ENCODE measurements around the gene PPP2R2C.

PPP2R2C gene

DNA sequence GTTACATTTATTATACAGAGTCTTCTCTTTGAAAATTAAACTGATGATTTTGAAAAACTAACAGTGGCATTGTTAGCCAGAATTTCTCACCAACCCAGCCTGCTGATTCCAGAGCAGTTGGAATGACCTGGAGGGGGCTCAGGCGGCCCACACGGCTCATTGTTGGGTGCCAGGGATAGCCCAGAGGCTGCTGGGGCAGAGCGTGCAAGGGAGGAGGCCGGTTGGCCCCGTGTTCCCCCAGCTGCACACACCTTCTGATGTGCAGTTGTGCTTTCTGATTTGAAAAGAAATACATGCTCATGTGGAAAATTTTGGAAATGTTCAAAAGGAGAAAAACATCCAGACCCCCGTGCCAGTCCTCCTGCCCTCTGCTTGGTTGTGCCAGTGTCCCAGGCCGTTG lies 182.2 kb downstream of the PPP2R2C start:
- DNase-seq (ENCODE audit: low read depth): no peak
- TF ChIP-seq, protein P1, sequence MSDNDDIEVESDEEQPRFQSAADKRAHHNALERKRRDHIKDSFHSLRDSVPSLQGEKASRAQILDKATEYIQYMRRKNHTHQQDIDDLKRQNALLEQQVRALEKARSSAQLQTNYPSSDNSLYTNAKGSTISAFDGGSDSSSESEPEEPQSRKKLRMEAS (IDR thresholded peaks at IDR 0.05; ENCODE audit: low read depth, low read length): no peak
- no peak for TF ChIP-seq MYC (IDR thresholded peaks at IDR 0.05; ENCODE audit: low read depth, low read length)
- no peak for TF ChIP-seq POLR2A (IDR thresholded peaks at IDR 0.05; ENCODE audit: extremely low read depth, insufficient read length)
- TF ChIP-seq, protein P2, sequence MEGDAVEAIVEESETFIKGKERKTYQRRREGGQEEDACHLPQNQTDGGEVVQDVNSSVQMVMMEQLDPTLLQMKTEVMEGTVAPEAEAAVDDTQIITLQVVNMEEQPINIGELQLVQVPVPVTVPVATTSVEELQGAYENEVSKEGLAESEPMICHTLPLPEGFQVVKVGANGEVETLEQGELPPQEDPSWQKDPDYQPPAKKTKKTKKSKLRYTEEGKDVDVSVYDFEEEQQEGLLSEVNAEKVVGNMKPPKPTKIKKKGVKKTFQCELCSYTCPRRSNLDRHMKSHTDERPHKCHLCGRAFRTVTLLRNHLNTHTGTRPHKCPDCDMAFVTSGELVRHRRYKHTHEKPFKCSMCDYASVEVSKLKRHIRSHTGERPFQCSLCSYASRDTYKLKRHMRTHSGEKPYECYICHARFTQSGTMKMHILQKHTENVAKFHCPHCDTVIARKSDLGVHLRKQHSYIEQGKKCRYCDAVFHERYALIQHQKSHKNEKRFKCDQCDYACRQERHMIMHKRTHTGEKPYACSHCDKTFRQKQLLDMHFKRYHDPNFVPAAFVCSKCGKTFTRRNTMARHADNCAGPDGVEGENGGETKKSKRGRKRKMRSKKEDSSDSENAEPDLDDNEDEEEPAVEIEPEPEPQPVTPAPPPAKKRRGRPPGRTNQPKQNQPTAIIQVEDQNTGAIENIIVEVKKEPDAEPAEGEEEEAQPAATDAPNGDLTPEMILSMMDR (IDR thresholded peaks at IDR 0.05; ENCODE audit: low read depth, low read length): no peak

DNA sequence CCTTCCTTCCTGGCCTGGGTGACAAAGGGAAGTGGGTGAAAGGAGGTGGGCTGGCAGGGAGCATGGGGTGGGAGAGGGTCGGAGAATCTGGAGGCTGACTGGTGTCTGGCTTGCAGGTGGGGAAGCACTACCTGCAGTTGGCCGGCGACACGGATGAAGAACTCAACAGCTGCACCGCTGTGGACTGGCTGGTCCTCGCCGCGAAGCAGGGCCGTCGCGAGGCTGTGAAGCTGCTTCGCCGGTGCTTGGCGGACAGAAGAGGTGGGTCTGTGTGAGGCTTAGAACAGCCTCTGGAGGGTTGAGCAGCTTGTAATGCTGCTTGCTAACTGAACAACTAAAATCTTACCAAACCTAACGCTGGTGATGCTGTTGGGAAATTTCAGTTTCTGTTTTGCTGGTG lies 183.5 kb downstream of the PPP2R2C start:
- H3K4me3 ChIP-seq (ENCODE audit: low read depth, low read length): no peak overlapping the region
- TF ChIP-seq, protein P2 (IDR thresholded peaks at IDR 0.05; ENCODE audit: low read depth, low read length): no peak
- TF ChIP-seq, protein P1 (IDR thresholded peaks at IDR 0.05; ENCODE audit: low read depth, low read length): no peak
- TF ChIP-seq POLR2A (IDR thresholded peaks at IDR 0.05; ENCODE audit: extremely low read depth, insufficient read length): no peak
- no peak for TF ChIP-seq MYC (IDR thresholded peaks at IDR 0.05; ENCODE audit: low read depth, low read length)
- DNase-seq (ENCODE audit: low read depth): no peak

More for the DNA sequence above, 182.2 kb downstream of the PPP2R2C start:
- H3K4me3 ChIP-seq (ENCODE audit: low read depth, low read length): no peak overlapping the region

DNA sequence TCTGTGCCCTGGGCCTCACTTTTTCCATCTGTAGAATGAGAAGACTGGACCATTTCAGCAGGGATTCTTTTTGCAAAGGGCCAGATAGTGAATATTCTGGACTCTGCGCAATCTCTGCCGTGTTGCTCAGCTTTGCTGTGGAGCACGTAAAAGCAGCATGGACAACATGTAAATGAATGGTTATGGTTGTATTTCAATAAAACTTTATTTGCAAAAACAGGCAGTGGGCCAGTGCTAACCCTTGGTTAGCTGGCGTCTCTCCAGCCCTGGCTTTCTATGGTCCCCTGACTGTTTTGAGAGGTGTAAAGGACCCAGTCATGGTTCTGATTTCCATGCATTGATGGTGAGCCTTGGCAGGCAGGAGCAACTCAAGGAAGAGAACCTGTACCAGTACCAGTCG lies 184.1 kb downstream of the PPP2R2C start:
- DNase-seq (ENCODE audit: low read depth): no peak
- H3K4me3 ChIP-seq (ENCODE audit: low read depth, low read length): no peak overlapping the region
- TF ChIP-seq, protein P2 (IDR thresholded peaks at IDR 0.05; ENCODE audit: low read depth, low read length): no peak
- TF ChIP-seq MYC (IDR thresholded peaks at IDR 0.05; ENCODE audit: low read depth, low read length): no peak
- TF ChIP-seq, protein P1 (IDR thresholded peaks at IDR 0.05; ENCODE audit: low read depth, low read length): no peak
- TF ChIP-seq POLR2A (IDR thresholded peaks at IDR 0.05; ENCODE audit: extremely low read depth, insufficient read length): no peak

DNA sequence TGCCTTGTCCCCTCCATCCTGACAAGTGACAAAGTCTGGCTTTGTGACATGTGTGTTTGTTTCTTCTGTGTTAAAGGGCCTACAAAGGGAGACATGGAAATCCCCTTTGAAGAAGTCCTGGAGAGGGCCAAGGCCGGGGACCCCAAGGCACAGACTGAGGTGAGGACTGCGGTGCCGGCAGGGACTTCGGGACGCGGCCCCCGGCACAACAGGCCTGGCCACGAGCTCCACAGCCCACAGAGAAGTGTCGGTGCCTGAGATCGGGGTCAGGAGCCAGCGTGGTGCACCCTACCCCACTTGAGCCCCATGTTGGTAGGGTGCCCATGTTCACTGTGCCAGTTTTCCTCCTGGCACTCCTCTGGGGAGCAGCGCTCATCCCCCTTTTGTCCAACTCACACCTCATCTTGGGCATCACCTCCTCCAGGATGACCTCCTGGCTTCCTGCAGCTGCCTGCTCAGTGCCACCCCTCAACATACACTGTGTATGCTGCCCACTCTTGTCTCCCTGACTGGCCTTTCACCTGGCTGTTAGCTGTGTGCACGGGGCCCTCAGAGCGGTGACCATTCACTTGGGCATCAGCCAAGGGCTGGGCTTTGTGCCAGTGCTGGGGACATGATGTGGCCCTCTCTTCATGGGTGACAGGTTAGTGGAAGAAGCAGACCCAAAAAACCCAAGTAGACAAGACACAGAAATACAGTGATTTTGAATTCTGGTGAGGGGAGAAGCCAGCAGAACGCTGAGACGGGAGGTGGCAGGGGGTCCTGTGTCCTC lies 185.2 kb downstream of the PPP2R2C start:
- H3K4me3 ChIP-seq (ENCODE audit: low read depth, low read length): no peak overlapping the region
- DNase-seq (ENCODE audit: low read depth): no peak
- TF ChIP-seq MYC (IDR thresholded peaks at IDR 0.05; ENCODE audit: low read depth, low read length) (no peak), POLR2A (IDR thresholded peaks at IDR 0.05; ENCODE audit: extremely low read depth, insufficient read length) (no peak)
- TF ChIP-seq, protein P2 (IDR thresholded peaks at IDR 0.05; ENCODE audit: low read depth, low read length): no peak
- TF ChIP-seq, protein P1 (IDR thresholded peaks at IDR 0.05; ENCODE audit: low read depth, low read length): no peak

DNA sequence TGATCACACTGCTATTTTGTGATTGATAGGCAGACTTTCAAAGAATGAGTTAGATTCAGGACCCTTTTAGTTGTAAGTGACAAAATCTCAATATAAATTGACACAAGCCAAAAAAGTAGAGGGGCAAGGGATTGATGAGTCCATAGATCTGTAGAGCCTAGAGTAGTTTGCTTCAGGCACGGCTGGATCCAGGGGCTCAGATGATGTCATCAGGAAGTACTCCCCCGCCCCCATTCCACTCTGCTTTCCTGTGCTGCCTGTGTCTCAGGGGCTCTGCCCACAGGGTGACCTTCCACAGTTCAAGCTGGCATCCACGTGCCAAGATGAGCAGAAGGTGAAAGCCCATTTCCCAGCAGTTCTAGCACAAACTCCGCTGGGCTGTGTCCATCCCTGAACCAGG lies 189.1 kb downstream of the PPP2R2C start:
- H3K4me3 ChIP-seq (ENCODE audit: low read depth, low read length): no peak overlapping the region
- no peak for TF ChIP-seq POLR2A (IDR thresholded peaks at IDR 0.05; ENCODE audit: extremely low read depth, insufficient read length)
- TF ChIP-seq, protein P2 (IDR thresholded peaks at IDR 0.05; ENCODE audit: low read depth, low read length): no peak
- TF ChIP-seq, protein P1 (IDR thresholded peaks at IDR 0.05; ENCODE audit: low read depth, low read length): no peak
- no peak for TF ChIP-seq MYC (IDR thresholded peaks at IDR 0.05; ENCODE audit: low read depth, low read length)
- no peak for DNase-seq (ENCODE audit: low read depth)

Measured in NB4 (cell line).